Esophagus muscularis mucosa (tissue), 4 donors: Measurements from ENCODE around the gene ATP23.

Experiments
- EP300 ChIP-seq: sonication (generic); formaldehyde crosslinking; IDR thresholded peaks from one replicate; pipeline ENCODE4 v1.6.1; 2017; ENCODE audit warnings: antibody characterized with exemption
- POLR2A ChIP-seq: fragments of 450-650 bp; IDR thresholded peaks from one replicate; pipeline ENCODE4 v1.6.1; 2017; ENCODE audit warnings: antibody characterized with exemption, moderate library complexity, mild to moderate bottlenecking, low read depth
- POLR2AphosphoS5 ChIP-seq, 2 donors: sonication (generic); formaldehyde crosslinking; IDR thresholded peaks; one replicate each; pipeline ENCODE4 v1.6.1; 2017; ENCODE audit warnings: antibody characterized with exemption in 2 of 2
- TF ChIP-seq, protein P1 (sequence below), 3 experiments: fragments of 200-600 bp in 2 of 3; fragments of 450-650 bp in 1 of 3; sonication (generic) in 2 of 3; IDR thresholded peaks; one replicate each; pipeline ENCODE4 v1.5.1; 2017 to 2019; ENCODE audit warnings: antibody characterized with exemption in 3 of 3, mild to moderate bottlenecking in 2 of 3, moderate library complexity in 1 of 3

DNA sequence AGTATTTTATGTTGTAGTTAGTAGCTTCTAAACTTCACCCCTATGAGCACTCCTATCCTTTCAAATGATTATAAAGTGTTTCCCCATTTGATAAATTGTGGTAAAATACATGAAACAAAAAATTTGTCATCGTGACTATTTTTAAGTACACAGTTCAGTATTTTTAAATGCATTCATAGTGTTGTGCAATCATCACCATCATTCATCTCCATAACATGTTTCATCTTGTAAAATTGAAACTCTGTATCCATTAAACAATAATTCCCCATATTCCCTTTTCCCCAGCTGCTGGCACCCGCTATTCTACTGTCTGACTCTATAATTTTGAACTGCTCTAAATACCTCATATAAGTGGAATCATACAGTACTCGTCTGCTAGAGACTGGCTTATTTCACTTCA, 52.5 kb downstream of the ATP23 start:
- TF ChIP-seq, protein P1, sequence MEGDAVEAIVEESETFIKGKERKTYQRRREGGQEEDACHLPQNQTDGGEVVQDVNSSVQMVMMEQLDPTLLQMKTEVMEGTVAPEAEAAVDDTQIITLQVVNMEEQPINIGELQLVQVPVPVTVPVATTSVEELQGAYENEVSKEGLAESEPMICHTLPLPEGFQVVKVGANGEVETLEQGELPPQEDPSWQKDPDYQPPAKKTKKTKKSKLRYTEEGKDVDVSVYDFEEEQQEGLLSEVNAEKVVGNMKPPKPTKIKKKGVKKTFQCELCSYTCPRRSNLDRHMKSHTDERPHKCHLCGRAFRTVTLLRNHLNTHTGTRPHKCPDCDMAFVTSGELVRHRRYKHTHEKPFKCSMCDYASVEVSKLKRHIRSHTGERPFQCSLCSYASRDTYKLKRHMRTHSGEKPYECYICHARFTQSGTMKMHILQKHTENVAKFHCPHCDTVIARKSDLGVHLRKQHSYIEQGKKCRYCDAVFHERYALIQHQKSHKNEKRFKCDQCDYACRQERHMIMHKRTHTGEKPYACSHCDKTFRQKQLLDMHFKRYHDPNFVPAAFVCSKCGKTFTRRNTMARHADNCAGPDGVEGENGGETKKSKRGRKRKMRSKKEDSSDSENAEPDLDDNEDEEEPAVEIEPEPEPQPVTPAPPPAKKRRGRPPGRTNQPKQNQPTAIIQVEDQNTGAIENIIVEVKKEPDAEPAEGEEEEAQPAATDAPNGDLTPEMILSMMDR (IDR thresholded peaks at IDR 0.05) = no peak
- TF ChIP-seq POLR2AphosphoS5 (IDR thresholded peaks at IDR 0.05) (no peak), EP300 (no peak), POLR2A (no peak)
